Lung (tissue), 12 donors: ENCODE measurements around the gene STX18. TPM values are rescaled to one million over a fixed set of nuclear protein-coding genes. Genes with fewer than 3 reads are reported as not detected.

Experiments used
- ATAC-seq: fragments of 200-7000 bp; cut with Tn5 transposase; one replicate; pipeline ENCODE4 v1.9.1; 2020; ENCODE audit warnings: moderate number of reproducible peaks; ENCODE audit not compliant: insufficient read depth, low FRiP score
- DNase-seq, 3 donors: peaks; one replicate each; pipeline ENCODE4 v3.0.0-alpha.2; 2013 to 2017
- H3K27ac ChIP-seq, 2 donors: one replicate each; pipeline ENCODE4 v1.5.1; 2013; ENCODE audit warnings: mild to moderate bottlenecking in 2 of 2, moderate library complexity in 2 of 2, control low read depth in 1 of 2, inconsistent platforms in 1 of 2, low read depth in 1 of 2, low read length in 1 of 2
- H3K27me3 ChIP-seq, 3 donors: one replicate each; pipeline ENCODE4 v1.5.1; 2013; ENCODE audit warnings: low read length in 2 of 3; ENCODE audit not compliant: control insufficient read depth in 3 of 3, insufficient read depth in 3 of 3
- H3K36me3 ChIP-seq, 4 donors: one replicate each; pipeline ENCODE4 v1.5.1; 2013; ENCODE audit warnings: low read length in 4 of 4, mild to moderate bottlenecking in 1 of 4, moderate library complexity in 1 of 4; ENCODE audit not compliant: control insufficient read depth in 4 of 4, insufficient read depth in 4 of 4
- H3K4me1 ChIP-seq, 5 donors: one replicate each; pipeline ENCODE4 v1.5.1; 2013; ENCODE audit warnings: low read length in 5 of 5, mild to moderate bottlenecking in 2 of 5, moderate library complexity in 1 of 5; ENCODE audit not compliant: control insufficient read depth in 5 of 5, insufficient read depth in 5 of 5
- H3K4me3 ChIP-seq: one replicate; pipeline ENCODE4 v1.5.1; 2013; ENCODE audit warnings: mild to moderate bottlenecking, control low read depth, moderate library complexity
- H3K9ac ChIP-seq, 2 donors: one replicate each; pipeline ENCODE4 v1.5.1; 2013; ENCODE audit warnings: low read length in 2 of 2, control low read depth in 1 of 2; ENCODE audit not compliant: insufficient read depth in 1 of 2
- H3K9me3 ChIP-seq, 4 donors: one replicate each; pipeline ENCODE4 v1.5.1; 2013; ENCODE audit warnings: low read length in 3 of 4, mild to moderate bottlenecking in 1 of 4, moderate library complexity in 1 of 4; ENCODE audit not compliant: control insufficient read depth in 4 of 4, insufficient read depth in 3 of 4
- WGBS, 2 donors: extraction: QIAGEN DNeasy Blood & Tissue Kit; methylation state at CpG; one replicate each; pipeline ENCODE4 v1.1.7; 2013; 5-methylcytosine and 5-hydroxymethylcytosine counted together
- polyA plus RNA-seq, 2 donors: library from polyadenylated mRNA; stranded (reverse); fragments of 200-250 nt; gene quantifications; one replicate each; pipeline ENCODE4 v1.2.1, GENCODE V29; 2013
- total RNA-seq, 2 donors: library from RNA; depleted of rRNA in 1 of 2; stranded (reverse); fragments of >200 nt in 1 of 2; gene quantifications; one replicate each; pipeline ENCODE4 v1.2.1, GENCODE V29; 2014 to 2021
- TF ChIP-seq, protein P1 (sequence below): IDR thresholded peaks from 2 replicates; pipeline ENCODE4 v1.5.1; 2012; ENCODE audit warnings: mild to moderate bottlenecking; ENCODE audit errors: control extremely low read depth, extremely low read depth
- donor health status: control.
- donor health status: control.
- donor health status: Bipolar disorder and iron deficiency.
- donor health status: healthy.
- donor health status: DM: yes; HTN: yes; CAD: no.

Gene STX18
- total and polyA plus RNA-seq, 4 donors: 16.2 to 34.1 (median 24.8) TPM

DNA sequence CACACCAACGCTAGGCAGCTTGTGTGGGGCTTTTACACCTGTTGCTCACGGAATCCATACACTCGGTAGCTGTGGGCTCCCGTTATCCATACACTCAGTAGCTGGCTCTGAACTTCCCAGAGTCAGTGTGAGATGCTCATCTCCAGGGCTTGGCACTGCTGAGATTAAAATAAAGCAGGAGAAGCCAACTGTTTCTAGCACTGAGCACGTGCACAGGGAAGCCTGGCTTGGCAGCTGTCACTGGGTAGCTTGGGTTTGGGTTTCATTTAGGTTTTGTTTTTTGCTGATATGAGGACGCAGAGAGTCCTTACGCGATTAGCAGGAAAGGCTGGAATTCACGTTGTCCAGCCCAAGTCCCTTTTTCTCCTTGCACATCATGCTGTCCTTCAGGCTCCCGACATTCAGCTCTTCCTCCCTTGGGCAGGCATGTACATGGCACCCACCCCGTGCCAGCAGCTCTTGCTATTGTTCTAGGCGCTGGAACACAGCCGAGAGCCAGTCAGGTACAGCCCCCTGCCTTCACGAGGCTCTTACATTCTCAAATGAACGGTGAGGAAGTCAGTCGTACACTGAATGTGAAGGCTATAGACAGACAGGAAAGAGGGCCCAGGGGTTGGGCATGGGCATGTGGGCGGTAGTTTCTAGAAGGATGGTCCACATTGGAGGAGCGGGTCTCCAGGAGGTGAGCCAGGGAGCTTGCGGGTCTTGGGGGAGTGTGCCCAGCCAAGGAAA is 129.0 kb downstream of the STX18 start:
- no peak overlapping the region for H3K9ac ChIP-seq
- no peaks in the 10 kb centered on the region for H3K4me1 ChIP-seq
- WGBS, 2 donors: 78% methylated on average over 19 of the region's 19 CpGs
- no peaks in the 10 kb centered on the region for H3K27me3 ChIP-seq
- ATAC-seq (no peak), DNase-seq (no peak)
- TF ChIP-seq, protein P1, sequence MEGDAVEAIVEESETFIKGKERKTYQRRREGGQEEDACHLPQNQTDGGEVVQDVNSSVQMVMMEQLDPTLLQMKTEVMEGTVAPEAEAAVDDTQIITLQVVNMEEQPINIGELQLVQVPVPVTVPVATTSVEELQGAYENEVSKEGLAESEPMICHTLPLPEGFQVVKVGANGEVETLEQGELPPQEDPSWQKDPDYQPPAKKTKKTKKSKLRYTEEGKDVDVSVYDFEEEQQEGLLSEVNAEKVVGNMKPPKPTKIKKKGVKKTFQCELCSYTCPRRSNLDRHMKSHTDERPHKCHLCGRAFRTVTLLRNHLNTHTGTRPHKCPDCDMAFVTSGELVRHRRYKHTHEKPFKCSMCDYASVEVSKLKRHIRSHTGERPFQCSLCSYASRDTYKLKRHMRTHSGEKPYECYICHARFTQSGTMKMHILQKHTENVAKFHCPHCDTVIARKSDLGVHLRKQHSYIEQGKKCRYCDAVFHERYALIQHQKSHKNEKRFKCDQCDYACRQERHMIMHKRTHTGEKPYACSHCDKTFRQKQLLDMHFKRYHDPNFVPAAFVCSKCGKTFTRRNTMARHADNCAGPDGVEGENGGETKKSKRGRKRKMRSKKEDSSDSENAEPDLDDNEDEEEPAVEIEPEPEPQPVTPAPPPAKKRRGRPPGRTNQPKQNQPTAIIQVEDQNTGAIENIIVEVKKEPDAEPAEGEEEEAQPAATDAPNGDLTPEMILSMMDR: no peak
- H3K36me3 ChIP-seq: peaks cover 0 to 13% (median 3%) of the 10 kb centered on the region in 4 donors
- H3K9me3 ChIP-seq: peaks cover 0 to 2% (median 0%) of the 10 kb centered on the region in 4 donors
- H3K4me3 ChIP-seq: no peak overlapping the region
- no peak overlapping the region for H3K27ac ChIP-seq

DNA sequence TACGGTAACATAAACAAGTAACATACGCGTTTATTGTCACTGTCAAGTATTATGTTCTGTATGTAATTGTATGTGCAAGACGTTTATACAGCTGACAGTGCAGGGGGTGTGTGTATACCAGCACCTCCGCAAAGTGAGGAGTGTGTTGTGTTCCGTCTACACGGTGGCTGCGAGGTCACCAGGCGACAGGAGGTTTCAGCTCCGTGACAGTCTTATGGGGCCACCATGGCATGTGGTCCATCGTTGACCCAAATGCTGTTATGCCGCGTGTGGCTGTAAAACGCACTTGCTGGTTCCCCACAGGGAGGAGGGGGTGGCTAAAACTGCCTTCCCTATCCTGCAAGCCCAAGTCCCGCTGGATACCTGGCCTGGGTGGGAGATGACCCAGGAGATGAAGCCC is 129.9 kb downstream of the STX18 start:
- Histone ChIP-seq H3K27me3 (no peaks in the 10 kb centered on the region), H3K9ac (no peak overlapping the region), H3K27ac (no peak overlapping the region), H3K9me3 (peaks cover 0 to 2% (median 0%) of the 10 kb centered on the region in 4 donors), H3K4me1 (no peaks in the 10 kb centered on the region), H3K4me3 (no peak overlapping the region), H3K36me3 (peaks cover 0 to 10% (median under 1%) of the 10 kb centered on the region in 4 donors)
- DNase-seq (no peak), ATAC-seq (no peak)
- WGBS, 2 donors: 87 to 90% methylated on average over 15 of the region's 15 CpGs
- TF ChIP-seq, protein P1: no peak

DNA sequence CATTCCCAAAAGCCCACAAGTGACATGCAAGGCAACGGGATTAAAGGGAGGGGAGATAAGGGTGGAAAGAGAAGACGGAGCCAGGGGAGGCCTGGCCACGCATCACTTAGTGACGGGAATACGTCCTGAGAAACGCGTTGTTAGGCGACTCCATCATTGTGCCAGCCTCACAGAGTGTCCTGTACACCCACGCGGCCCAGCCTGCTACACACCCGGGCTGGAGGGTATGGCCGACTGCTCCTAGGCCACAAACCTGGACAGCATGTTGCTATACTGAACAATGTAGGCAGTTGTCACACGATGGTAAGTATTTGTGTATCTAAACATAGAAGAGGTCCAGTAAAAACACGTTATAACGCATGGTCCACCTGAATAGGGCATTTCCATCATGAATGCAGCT is 131.6 kb downstream of the STX18 start:
- Histone ChIP-seq H3K9me3 (no peaks in the 10 kb centered on the region), H3K4me1 (no peaks in the 10 kb centered on the region), H3K27me3 (no peaks in the 10 kb centered on the region), H3K9ac (no peak overlapping the region), H3K27ac (no peak overlapping the region), H3K4me3 (no peak overlapping the region), H3K36me3 (no peaks in the 10 kb centered on the region)
- DNase-seq (no peak), ATAC-seq (no peak)
- TF ChIP-seq, protein P1: no peak
- 92% methylated on average over 15 of the region's 15 CpGs for WGBS, 2 donors
